ENCODE measurements around the gene PDE1A.

PDE1A gene

GRCh38 chr2:182186132-182186735, 240.6 kb downstream of the PDE1A start:
- DNase-seq, result no peak

GRCh38 chr2:182182436-182182835, 244.4 kb downstream of the PDE1A start:
- DNase-seq, result no peak

DNA sequence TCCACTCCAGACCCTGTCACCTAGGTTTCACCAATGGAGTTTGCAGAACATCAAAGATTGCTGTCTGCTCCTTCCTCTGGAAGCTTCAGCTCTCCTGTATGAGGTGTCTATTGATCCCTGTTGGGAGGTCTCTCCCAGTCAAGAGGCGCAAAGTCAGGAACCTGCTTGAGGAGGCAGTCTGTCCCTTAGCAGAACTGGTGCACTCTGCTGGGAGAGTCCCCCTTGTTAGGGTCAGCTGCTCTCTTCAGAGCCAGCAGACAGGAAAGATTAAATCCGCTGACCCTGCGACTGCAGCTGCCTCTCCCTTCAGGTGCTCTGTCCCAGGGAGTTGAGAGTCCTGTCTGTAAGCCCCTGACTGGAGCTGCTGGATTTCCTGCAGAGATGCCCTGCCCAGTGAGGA, 245.5 kb downstream of the PDE1A start:
- DNase-seq, result no peak

DNA sequence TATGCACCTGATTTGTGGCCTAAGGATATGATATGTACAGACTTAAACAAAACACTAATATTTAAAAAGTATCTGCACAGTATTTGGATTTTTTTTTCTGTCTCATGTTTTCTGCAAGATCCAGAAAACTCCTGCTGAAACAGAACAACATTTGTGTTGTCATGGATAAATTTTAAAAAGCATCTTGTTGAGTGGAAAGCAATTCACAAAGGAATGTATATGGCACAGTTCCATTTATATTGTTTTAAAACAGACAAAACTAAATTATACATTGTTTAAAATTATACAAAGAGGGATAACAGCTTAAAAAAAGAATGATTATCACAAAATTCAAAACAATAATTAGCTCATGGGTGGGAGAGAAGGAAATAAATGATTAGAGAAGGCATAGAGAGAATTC, 247.7 kb downstream of the PDE1A start:
- DNase-seq, result no peak

- DNase-seq, result no peak
Observed at GRCh38 chr2:182173944-182174622, 252.8 kb downstream of the PDE1A start.

DNA sequence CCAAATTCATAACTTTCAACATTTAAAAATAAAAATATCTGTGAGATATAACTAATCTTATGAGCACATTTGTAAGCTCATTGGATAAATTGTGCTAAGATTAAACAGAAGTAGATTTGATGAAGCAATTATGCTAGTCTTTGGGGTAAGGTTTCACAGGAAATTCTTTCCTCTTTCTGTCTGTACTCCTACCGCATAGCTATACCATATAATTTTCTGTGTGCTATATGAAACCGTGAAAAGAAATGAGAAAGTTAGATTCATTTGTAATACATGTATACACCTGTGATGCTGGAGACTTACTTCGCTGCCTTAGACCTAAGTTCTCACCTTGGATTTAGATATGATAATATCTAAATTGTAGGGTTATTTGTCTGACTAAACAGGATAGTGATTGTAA, 256.5 kb downstream of the PDE1A start:
- no peak for DNase-seq

DNA sequence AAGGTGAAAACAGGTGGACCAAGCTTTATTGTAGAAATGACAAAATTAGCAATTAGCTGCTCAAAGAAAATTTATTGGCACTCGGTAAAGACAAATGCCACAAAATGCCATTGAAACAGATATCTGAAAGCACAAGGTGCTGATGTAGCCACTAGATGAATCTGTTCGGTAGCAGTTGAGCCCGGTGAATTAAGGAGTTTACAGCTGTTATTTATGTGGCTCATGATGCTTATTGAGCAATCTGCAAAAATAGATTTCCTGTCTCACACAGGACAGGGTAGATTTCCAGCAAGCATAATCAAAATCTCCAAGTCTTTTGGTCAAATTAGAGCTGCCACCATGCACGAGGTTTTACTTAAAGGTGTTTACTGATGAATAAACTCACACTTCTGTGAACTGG, 259.0 kb downstream of the PDE1A start:
- no peak for DNase-seq

DNA sequence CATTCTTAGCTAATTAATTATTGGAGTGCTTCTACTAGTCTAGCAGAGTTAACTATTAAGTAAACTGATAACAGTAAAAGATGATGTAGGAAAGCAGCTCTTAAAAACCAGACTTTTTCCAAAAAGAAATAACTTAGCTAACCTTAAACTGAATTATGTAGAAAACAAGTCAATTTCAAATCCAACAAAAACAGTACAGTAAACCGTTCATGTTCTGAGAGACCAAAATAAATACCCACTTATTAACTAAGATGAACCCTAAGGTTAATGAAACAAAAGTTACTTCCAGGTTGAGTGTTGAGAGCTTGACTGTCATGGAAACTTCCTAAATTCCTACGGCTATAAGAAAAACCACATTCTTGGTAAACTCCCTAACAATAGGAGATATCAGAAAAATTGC, 260.0 kb downstream of the PDE1A start:
- no peak for DNase-seq

- no peak for DNase-seq
Observed at GRCh38 chr2:182166406-182166805, 260.4 kb downstream of the PDE1A start.

- no peak for DNase-seq
Observed at GRCh38 chr2:182165202-182165601, 261.6 kb downstream of the PDE1A start.

DNA sequence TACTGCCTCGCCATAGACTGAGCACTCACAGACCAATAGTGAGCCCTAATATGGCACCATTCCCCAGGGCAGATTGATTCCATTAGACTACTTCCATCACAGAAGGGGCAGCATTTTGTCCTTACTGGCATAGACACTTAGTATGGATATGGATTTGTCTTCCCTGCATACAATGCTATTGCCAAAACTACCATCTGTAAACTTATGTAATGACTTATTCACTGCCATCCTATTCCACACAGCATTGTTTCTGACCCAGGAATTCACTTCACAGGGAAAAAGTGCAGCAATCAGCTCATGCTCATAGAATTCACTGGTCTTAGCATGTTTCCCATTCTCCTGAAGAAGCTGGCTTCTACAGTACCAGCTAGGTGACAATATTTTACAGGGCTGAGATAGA, 262.1 kb downstream of the PDE1A start:
- no peak for DNase-seq

DNA sequence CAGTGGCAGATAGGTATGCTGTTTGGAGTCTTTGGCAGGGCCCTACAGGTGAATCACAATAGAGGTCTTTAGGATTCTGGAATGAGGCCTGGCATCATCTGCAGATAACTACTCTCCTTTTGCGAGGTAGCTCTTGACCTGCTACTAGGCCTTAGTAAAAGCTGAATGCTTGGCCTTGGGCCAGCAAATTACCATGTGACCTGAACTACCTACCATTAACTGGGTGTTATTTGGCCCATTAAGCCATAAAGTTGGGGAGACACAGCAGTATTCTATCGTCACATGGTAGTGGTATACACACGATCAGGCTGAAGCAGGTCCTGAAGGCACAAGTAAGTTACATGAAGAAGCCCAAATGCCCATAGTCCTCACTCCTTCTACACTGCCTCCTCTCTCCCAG, 263.0 kb downstream of the PDE1A start:
- no peak for DNase-seq

DNA sequence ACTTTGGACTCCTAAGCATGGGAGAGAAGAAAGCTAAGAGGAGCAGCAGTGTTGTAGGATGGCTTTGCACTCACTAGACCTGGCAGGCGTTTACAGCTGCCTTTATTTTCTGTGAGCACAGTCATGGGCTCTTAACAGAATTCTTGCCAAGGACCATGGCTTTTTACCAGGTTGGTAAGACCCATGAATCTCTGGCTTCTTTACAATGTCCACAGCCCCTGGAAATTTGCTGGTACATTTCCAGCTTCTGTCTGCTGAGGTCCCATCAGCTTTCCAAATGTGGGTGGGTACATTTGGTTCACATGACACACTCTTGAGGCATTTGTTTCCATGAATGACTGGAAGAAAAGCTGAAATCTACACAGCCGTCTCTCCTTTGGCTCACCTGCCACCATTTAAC, 278.5 kb downstream of the PDE1A start:
- DNase-seq, result no peak

DNA sequence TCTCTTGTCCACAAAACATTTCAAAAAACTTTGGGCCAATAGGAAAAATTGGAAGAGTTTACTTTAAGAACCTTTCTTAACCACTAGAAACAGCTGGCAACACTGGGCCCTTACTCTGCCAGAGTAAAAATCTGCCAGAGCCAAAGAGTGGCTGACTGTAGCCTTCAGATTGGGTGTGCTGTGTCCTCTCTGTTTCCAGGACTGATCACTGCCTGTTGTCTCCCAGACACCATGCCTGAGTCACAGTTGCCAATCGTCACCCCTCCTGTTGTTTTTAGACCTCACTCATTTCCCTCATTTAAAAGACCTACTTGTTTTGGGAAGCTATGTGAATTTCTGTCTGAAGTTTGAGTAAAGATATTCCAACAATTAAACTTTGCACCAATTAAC, 282.1 kb downstream of the PDE1A start:
- no peak for DNase-seq

DNA sequence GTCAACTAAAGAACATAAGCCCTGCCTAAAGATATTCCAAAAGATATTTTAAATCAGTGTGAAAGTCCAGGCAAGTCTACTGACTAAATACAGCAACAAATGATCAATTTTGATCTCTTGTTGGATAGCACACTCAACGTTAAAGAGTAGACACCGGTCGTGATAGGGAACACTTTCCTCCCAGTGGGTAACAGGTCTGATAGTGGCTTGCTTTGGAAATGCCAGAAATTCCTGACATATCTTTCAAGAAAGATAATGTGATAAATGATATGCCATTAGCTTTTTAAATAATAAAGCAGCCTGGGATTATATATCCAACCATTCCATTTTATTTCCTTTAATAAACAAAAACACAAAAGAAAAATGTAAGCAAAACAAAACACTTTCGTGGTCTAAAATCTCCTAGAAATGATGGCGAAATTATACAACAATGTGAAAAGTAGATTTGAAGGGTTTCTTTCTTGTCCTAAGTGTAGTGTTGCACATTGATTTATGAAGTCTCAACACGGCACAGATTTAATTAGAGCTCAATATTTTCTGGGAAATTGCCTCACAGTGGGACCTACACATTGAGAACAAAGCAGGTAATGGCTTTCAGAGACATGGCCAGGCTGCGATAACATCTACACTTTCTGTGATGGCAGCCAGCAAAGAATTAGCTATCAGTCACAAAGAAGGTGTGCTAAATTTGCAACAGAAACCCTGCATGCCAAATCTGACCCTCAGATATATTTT, 282.6 kb downstream of the PDE1A start:
- DNase-seq, result no peak

- DNase-seq, result no peak
Observed at GRCh38 chr2:182142062-182142461, 284.8 kb downstream of the PDE1A start.

GRCh38 chr2:182134201-182134600, 292.6 kb downstream of the PDE1A start:
- no peak for DNase-seq

GRCh38 chr2:182133195-182133891, 293.5 kb downstream of the PDE1A start:
- DNase-seq, result no peak

DNA sequence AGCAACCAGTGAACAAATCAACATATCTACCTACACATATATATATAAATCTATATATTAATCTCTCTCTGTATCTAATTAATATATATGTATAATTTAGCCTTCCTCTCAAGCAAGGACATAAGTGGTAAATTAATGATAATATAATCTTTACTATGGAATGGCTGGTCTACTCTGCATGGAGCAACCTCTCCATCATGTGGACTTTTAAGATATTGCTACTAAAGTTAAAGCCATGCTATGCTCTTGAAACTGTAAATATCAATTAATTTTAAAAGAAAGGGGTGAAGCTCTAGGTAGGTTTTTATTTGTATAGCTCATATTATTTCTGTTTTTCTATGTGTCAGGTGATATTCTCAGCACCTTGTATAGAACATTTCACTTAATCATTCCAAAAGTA, 294.2 kb downstream of the PDE1A start:
- no peak for DNase-seq

DNA sequence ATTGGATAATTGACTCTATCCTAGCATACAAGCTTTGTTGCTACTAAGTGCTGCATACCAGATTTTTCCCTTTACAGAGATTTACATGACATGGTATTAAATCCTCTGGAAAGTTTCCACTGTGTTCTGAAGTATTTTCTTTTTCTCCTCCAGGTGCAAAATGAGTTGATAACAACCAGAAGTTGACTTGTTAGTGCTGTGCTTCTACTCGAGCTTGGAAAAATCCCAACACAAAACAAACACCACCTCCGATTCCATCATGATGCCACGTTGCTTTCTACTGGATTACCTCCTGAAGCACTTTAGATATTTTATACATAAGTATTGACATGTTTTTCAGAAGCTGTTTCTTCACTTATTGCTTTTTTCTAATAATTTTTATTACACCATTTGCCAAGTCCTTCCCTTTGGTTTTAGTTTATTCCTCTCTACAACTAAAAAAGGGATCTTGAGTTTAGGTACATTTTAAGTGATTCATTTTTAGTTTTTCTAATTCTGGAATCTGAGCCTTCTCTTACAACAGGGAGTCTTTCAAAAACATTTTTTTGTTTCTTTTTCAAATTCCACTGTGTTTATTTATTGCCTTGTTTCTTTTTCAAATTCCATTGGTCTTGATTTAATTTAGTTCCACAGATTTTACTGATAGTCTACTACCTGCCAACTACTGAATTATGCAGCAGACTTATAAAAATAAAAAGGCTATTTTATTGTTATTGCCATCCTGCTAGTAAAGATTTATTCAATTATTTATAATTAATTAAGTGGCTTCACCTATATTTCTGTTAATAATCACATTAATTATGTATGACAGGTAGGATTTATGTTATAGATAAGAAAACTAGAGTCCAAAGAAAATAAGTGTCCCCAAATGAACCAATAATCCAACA, 297.8 kb downstream of the PDE1A start:
- DNase-seq, result no peak

GRCh38 chr2:182117196-182117595, 309.6 kb downstream of the PDE1A start:
- DNase-seq, result no peak

GRCh38 chr2:182116774-182117173, 310.1 kb downstream of the PDE1A start:
- no peak for DNase-seq

GRCh38 chr2:182115258-182115657, 311.6 kb downstream of the PDE1A start:
- no peak for DNase-seq
